Keratinocyte (primary cell): ENCODE measurements around the gene PPP2R5C. TPM values are rescaled to one million over a fixed set of nuclear protein-coding genes. Genes with fewer than 3 reads are reported as not detected.

Experiments
- DNase-seq: peaks from one replicate; pipeline ENCODE4 v3.0.0-alpha.2; 2011; ENCODE audit warnings: low read depth, missing footprints, low spot score
- FAIRE-seq: peaks from 2 replicates; lab custom pipeline; 2011; peaks lifted over from hg19 to GRCh38; lab: Jason Lieb, UNC
- H2AFZ ChIP-seq: 2 replicates; pipeline ENCODE4 v1.6.0; 2012; ENCODE audit warnings: low read length, control low read depth, inconsistent platforms; ENCODE audit not compliant: control insufficient read depth
- H3K27ac ChIP-seq: 2 replicates; pipeline ENCODE4 v1.5.1; 2011; ENCODE audit warnings: low read length; ENCODE audit not compliant: control insufficient read depth, insufficient read depth
- H3K27me3 ChIP-seq: 3 replicates; pipeline ENCODE4 v1.6.0; 2011; ENCODE audit warnings: low read length; ENCODE audit not compliant: control insufficient read depth, insufficient read depth; ENCODE audit errors: extremely low read depth
- H3K36me3 ChIP-seq, 2 experiments: 2 replicates in 1 of 2; 3 replicates in 1 of 2; pipeline ENCODE4 v1.5.1; 2011; ENCODE audit warnings: low read length in 2 of 2, mild to moderate bottlenecking in 1 of 2; ENCODE audit not compliant: control insufficient read depth in 2 of 2, insufficient read depth in 2 of 2; ENCODE audit errors: extremely low read depth in 1 of 2
- H3K4me1 ChIP-seq: 3 replicates; pipeline ENCODE4 v1.5.1; 2011; ENCODE audit warnings: low read length; ENCODE audit not compliant: control insufficient read depth, insufficient read depth; ENCODE audit errors: extremely low read depth
- H3K4me2 ChIP-seq: 3 replicates; pipeline ENCODE4 v1.6.0; 2011; ENCODE audit warnings: low read depth, low read length; ENCODE audit not compliant: control insufficient read depth, insufficient read depth; ENCODE audit errors: extremely low read depth
- H3K4me3 ChIP-seq, 3 experiments: fragments of 200-600 bp in 1 of 3; sonication (generic) in 1 of 3; 2 replicates in 2 of 3; 3 replicates in 1 of 3; pipeline ENCODE4 v1.5.1; 2011 to 2016; ENCODE audit warnings: low read length in 3 of 3, mild to moderate bottlenecking in 3 of 3, control low read depth in 2 of 3, inconsistent platforms in 1 of 3, low read depth in 1 of 3, mixed read lengths in 1 of 3, mixed run types in 1 of 3, moderate library complexity in 1 of 3; ENCODE audit not compliant: control insufficient read depth in 2 of 3, insufficient read depth in 2 of 3; ENCODE audit errors: extremely low read depth in 1 of 3
- H3K79me2 ChIP-seq: 2 replicates; pipeline ENCODE4 v1.6.0; 2012; ENCODE audit warnings: low read length; ENCODE audit not compliant: control insufficient read depth, insufficient read depth
- H3K9ac ChIP-seq: 3 replicates; pipeline ENCODE4 v1.6.0; 2011; ENCODE audit warnings: low read length; ENCODE audit not compliant: control insufficient read depth, insufficient read depth; ENCODE audit errors: extremely low read depth
- H3K9me1 ChIP-seq: 3 replicates; pipeline ENCODE4 v1.6.0; 2011; ENCODE audit warnings: low read length; ENCODE audit not compliant: control insufficient read depth, insufficient read depth; ENCODE audit errors: extremely low read depth
- H3K9me3 ChIP-seq: 2 replicates; pipeline ENCODE4 v1.5.1; 2012; ENCODE audit warnings: low read depth, low read length; ENCODE audit not compliant: control insufficient read depth
- H4K20me1 ChIP-seq: 3 replicates; pipeline ENCODE4 v1.6.0; 2011; ENCODE audit warnings: low read length; ENCODE audit not compliant: control insufficient read depth, insufficient read depth; ENCODE audit errors: extremely low read depth
- CTCF ChIP-seq, 3 experiments: IDR thresholded peaks in 1 of 3; conservative IDR thresholded peaks in 1 of 3; optimal IDR thresholded peaks in 1 of 3; 2 replicates in 2 of 3; 3 replicates in 1 of 3; pipeline versions ENCODE3 to v1.5.1; 2011; ENCODE audit warnings: low read length in 3 of 3, mild to moderate bottlenecking in 3 of 3, moderate library complexity in 2 of 3, control low read depth in 1 of 3, inconsistent platforms in 1 of 3; ENCODE audit not compliant: insufficient read depth in 2 of 3; ENCODE audit errors: extremely low read depth in 1 of 3
- EZH2 ChIP-seq: IDR thresholded peaks from one replicate; pipeline ENCODE4 v1.6.1; 2012; ENCODE audit warnings: inconsistent platforms, mild to moderate bottlenecking, low read length, moderate library complexity
- dilution Hi-C: fragments of 300-500 bp; cut with MboI; formaldehyde crosslinking; loops from one replicate; pipeline ENCODE4 v1.7.0; 2020; ENCODE audit warnings: low sequenced_read_pairs; ENCODE audit not compliant: extremely low pct_ligation_motif_present
- polyA plus RNA-seq, 5 experiments: library from polyadenylated mRNA; depleted of rRNA in 3 of 5; stranded (reverse) in 3 of 5; stranded (forward) in 1 of 5; unstranded in 1 of 5; fragments of >200 nt; gene quantifications; 1 replicate in 1 of 5; 2 replicates in 3 of 5; 3 replicates in 1 of 5; pipeline versions ENCODE4 v1.2.1 to v1.2.3, GENCODE V29; 2011 to 2012; ENCODE audit warnings: missing spikeins in 2 of 5, low read depth in 1 of 5, low replicate concordance in 1 of 5

Gene PPP2R5C
- polyA plus RNA-seq, 1 donor (not counting 4 experiments of a cell fraction or from before 2014, with no cell fraction given): 105 TPM

- TF ChIP-seq CTCF (optimal IDR thresholded peaks at IDR 0.05 in 1 of 3, IDR thresholded peaks at IDR 0.05 in 1 of 3, conservative IDR thresholded peaks at IDR 0.05 in 1 of 3; ENCODE audit: extremely low read depth in 1 of 3, insufficient read depth in 2 of 3, low read length in 3 of 3) (no peak), EZH2 (no peak)
- no peaks in the 10 kb centered on the region for H3K9me1 ChIP-seq
- H3K27ac ChIP-seq: no peak overlapping the region
- H3K27me3 ChIP-seq: no peaks in the 10 kb centered on the region
- dilution Hi-C loops: no loop called here
- H3K79me2 ChIP-seq: peaks cover 50% of the 10 kb centered on the region
- no peak overlapping the region for H2AFZ ChIP-seq
- H3K9me3 ChIP-seq: no peaks in the 10 kb centered on the region
- H3K4me2 ChIP-seq: no peak overlapping the region
- H3K36me3 ChIP-seq: peaks cover 0 to 2% of the 10 kb centered on the region in 2 experiments
- H3K4me1 ChIP-seq: peaks cover 12% of the 10 kb centered on the region
- H3K4me3 ChIP-seq: no peak overlapping the region
- FAIRE-seq (no peak), DNase-seq (no peak)
- no peaks in the 10 kb centered on the region for H4K20me1 ChIP-seq
- H3K9ac ChIP-seq: no peak overlapping the region
These were observed 81.5 kb downstream of the PPP2R5C start for GRCh38 chr14:101843038-101843437.

- TF ChIP-seq EZH2: no peak
- TF ChIP-seq CTCF (optimal IDR thresholded peaks at IDR 0.05 in 1 of 3, IDR thresholded peaks at IDR 0.05 in 1 of 3, conservative IDR thresholded peaks at IDR 0.05 in 1 of 3; ENCODE audit: extremely low read depth in 1 of 3, insufficient read depth in 2 of 3, low read length in 3 of 3): peak in 2 of 3 experiments; percentile 16 to 23
- no peak overlapping the region for H2AFZ ChIP-seq
- H4K20me1 ChIP-seq: no peaks in the 10 kb centered on the region
- peaks cover 12% of the 10 kb centered on the region for H3K4me1 ChIP-seq
- no peak for FAIRE-seq
- H3K9ac ChIP-seq: no peak overlapping the region
- dilution Hi-C loops: no loop called here
- no peaks in the 10 kb centered on the region for H3K9me1 ChIP-seq
- DNase-seq: no peak
- H3K27me3 ChIP-seq: no peaks in the 10 kb centered on the region
- no peak overlapping the region for H3K4me3 ChIP-seq
- H3K36me3 ChIP-seq: peaks cover 0 to 2% of the 10 kb centered on the region in 2 experiments
- H3K27ac ChIP-seq: no peak overlapping the region
- H3K79me2 ChIP-seq: peaks cover 48% of the 10 kb centered on the region
- H3K4me2 ChIP-seq: no peak overlapping the region
- H3K9me3 ChIP-seq: no peaks in the 10 kb centered on the region
These were observed 82.2 kb downstream of the PPP2R5C start for GRCh38 chr14:101843665-101844064.
